Panc1 (cell line): Measurements from ENCODE around the gene CLEC12A. TPM values are rescaled to one million over a fixed set of nuclear protein-coding genes. Genes with fewer than 3 reads are reported as not detected.
"Not testable (repeated sequence)": the region's sequence is repeated elsewhere in the genome, so short reads cannot be mapped to it uniquely, and the experiment has no call there.

Source experiments
- ATAC-seq: fragments of 200-7000 bp; cut with Tn5 transposase; 2 replicates; pipeline ENCODE4 v1.9.1; 2020; ENCODE audit warnings: mild to moderate bottlenecking, moderate library complexity
- BruUV-seq: library from RNA; stranded (reverse); fragments of 400-500 nt; replicated peaks from 2 replicates; lab custom pipeline; 2021; lab: Mats Ljungman, UMichigan
- CTCF ChIA-PET: fragments of 300-600 bp; sonication (Branson Sonifier 250); formaldehyde crosslinking; loops from one replicate; lab custom pipeline; 2022; ENCODE audit warnings: antibody characterized with exemption; lab: Charles Lee
- POLR2A ChIA-PET: fragments of 300-600 bp; sonication (Branson Sonifier 250); formaldehyde crosslinking; loops from one replicate; lab custom pipeline; 2022; ENCODE audit warnings: antibody characterized with exemption; lab: Charles Lee
- DNase-seq: peaks from one replicate; pipeline ENCODE4 v3.0.0-alpha.2; 2010; ENCODE audit warnings: low read depth, low spot score
- H3K27ac ChIP-seq: 2 replicates; pipeline ENCODE4 v1.5.1; 2011; ENCODE audit warnings: mild to moderate bottlenecking, low read length, inconsistent platforms
- H3K27me3 ChIP-seq: fragments of 200-500 bp; sonication (Bioruptor generic); 2 replicates; pipeline ENCODE4 v1.6.0; 2014; ENCODE audit warnings: low read length, inconsistent platforms; ENCODE audit not compliant: control insufficient read depth, insufficient read depth
- H3K36me3 ChIP-seq: fragments of 200-500 bp; sonication (Bioruptor generic); 2 replicates; pipeline ENCODE4 v1.5.1; 2014; ENCODE audit warnings: inconsistent platforms, mild to moderate bottlenecking, low read length, moderate library complexity; ENCODE audit not compliant: control insufficient read depth, insufficient read depth
- H3K4me1 ChIP-seq: 2 replicates; pipeline ENCODE4 v1.5.1; 2011; ENCODE audit warnings: inconsistent platforms, mild to moderate bottlenecking, low read length, moderate library complexity; ENCODE audit not compliant: control insufficient read depth, insufficient read depth
- H3K4me3 ChIP-seq, 2 experiments: 2 replicates each; pipeline ENCODE4 v1.5.1; 2011 to 2012; ENCODE audit warnings: low read depth in 2 of 2, low read length in 2 of 2, mild to moderate bottlenecking in 2 of 2, inconsistent platforms in 1 of 2, moderate library complexity in 1 of 2
- H3K9me3 ChIP-seq: fragments of 200-500 bp; sonication (Bioruptor generic); 2 replicates; pipeline ENCODE4 v1.5.1; 2014; ENCODE audit warnings: low read depth, mild to moderate bottlenecking, inconsistent platforms, low read length, moderate library complexity; ENCODE audit not compliant: control insufficient read depth, insufficient read depth
- CTCF ChIP-seq: fragments of 450-650 bp; IDR thresholded peaks from 2 replicates; pipeline ENCODE4 v1.5.1; 2017; ENCODE audit warnings: mild to moderate bottlenecking
- POLR2AphosphoS5 ChIP-seq: IDR thresholded peaks from 2 replicates; pipeline ENCODE4 v1.6.1; 2012; ENCODE audit warnings: mild to moderate bottlenecking, low read depth, low read length, moderate library complexity
- REST ChIP-seq, 2 experiments: IDR thresholded peaks; 2 replicates each; pipeline ENCODE4 v1.6.1; 2011 to 2012; ENCODE audit warnings: low read depth in 2 of 2, control low read depth in 1 of 2, low read length in 1 of 2, mild to moderate bottlenecking in 1 of 2, moderate library complexity in 1 of 2; ENCODE audit not compliant: insufficient read depth in 1 of 2
- SIN3A ChIP-seq: IDR thresholded peaks from 2 replicates; pipeline ENCODE4 v1.6.1; 2012; ENCODE audit warnings: low read depth, mild to moderate bottlenecking, low read length, moderate library complexity, borderline replicate concordance; ENCODE audit not compliant: insufficient read depth
- TCF7L2 ChIP-seq: IDR thresholded peaks from 2 replicates; pipeline ENCODE4 v1.6.1; 2011; ENCODE audit warnings: mild to moderate bottlenecking, low read depth, low read length, inconsistent platforms
- in situ Hi-C: cut with HindIII; loops from 2 replicates; pipeline ENCODE4 v1.10.0; 2016; ENCODE audit warnings: low sequenced_read_pairs, low pct_unique_long_range_greater_than_20kb
- intact Hi-C: fragments of 100-400 bp; cut with micrococcal nuclease; formaldehyde crosslinking; loops from one replicate; pipeline ENCODE4 v1.10.0; 2022; ENCODE audit not compliant: unreplicated experiment
- total RNA-seq: library from RNA; stranded (reverse); gene quantifications from one replicate; pipeline ENCODE4 v1.2.1, GENCODE V29; 2021; ENCODE audit not compliant: unreplicated experiment

The CLEC12A gene
- total RNA-seq, 1 experiment from 2014 or later, result not detected

- DNase-seq (no peak), ATAC-seq (no peak)
- in situ Hi-C loops, result no loop called here
- no peak overlapping the region for H3K4me3 ChIP-seq
- POLR2A ChIA-PET, result no interaction called here
- intact Hi-C loops, result no loop called here
- H3K27me3 ChIP-seq, result no peaks in the 10 kb centered on the region
- H3K9me3 ChIP-seq, result no peaks in the 10 kb centered on the region
- CTCF ChIA-PET, result no interaction called here
- no peak overlapping the region for H3K27ac ChIP-seq
- H3K36me3 ChIP-seq, result no peaks in the 10 kb centered on the region
- BruUV-seq, result no TSS peak
- no peaks in the 10 kb centered on the region for H3K4me1 ChIP-seq
- TF ChIP-seq REST (IDR thresholded peaks at IDR 0.05; ENCODE audit: insufficient read depth in 1 of 2, low read depth in 2 of 2, low read length in 1 of 2), result no peak
- no peak for TF ChIP-seq CTCF
- no peak for TF ChIP-seq TCF7L2
- no peak for TF ChIP-seq POLR2AphosphoS5
- no peak for TF ChIP-seq SIN3A
Observed at GRCh38 chr12:9973949-9974348, 2.7 kb downstream of the CLEC12A start.

- H3K36me3 ChIP-seq, H3K4me1 ChIP-seq, BruUV-seq, H3K27ac ChIP-seq, H3K4me3 ChIP-seq, CTCF ChIA-PET, DNase-seq, POLR2A ChIA-PET, in situ Hi-C loops, intact Hi-C loops, ATAC-seq, H3K9me3 ChIP-seq, H3K27me3 ChIP-seq: not testable (repeated sequence)
Observed at GRCh38 chr12:9974731-9975130, 3.5 kb downstream of the CLEC12A start.

- POLR2A ChIA-PET, result no interaction called here
- no TSS peak for BruUV-seq
- Histone ChIP-seq H3K27me3 (no peaks in the 10 kb centered on the region), H3K4me3 (no peak overlapping the region), H3K4me1 (no peaks in the 10 kb centered on the region), H3K27ac (no peak overlapping the region), H3K9me3 (no peaks in the 10 kb centered on the region), H3K36me3 (no peaks in the 10 kb centered on the region)
- no peak for TF ChIP-seq TCF7L2
- TF ChIP-seq SIN3A, result no peak
- TF ChIP-seq REST (IDR thresholded peaks at IDR 0.05; ENCODE audit: insufficient read depth in 1 of 2, low read depth in 2 of 2, low read length in 1 of 2), result no peak
- no peak for TF ChIP-seq POLR2AphosphoS5
- TF ChIP-seq CTCF, result no peak
- intact Hi-C loops, result no loop called here
- ATAC-seq (no peak), DNase-seq (no peak)
- in situ Hi-C loops, result no loop called here
- CTCF ChIA-PET, result no interaction called here
Observed at GRCh38 chr12:9975614-9976013, 4.4 kb downstream of the CLEC12A start.

- BruUV-seq, H3K27ac ChIP-seq, ATAC-seq, H3K36me3 ChIP-seq, DNase-seq, in situ Hi-C loops, POLR2A ChIA-PET, intact Hi-C loops, H3K4me3 ChIP-seq, H3K9me3 ChIP-seq, CTCF ChIA-PET, H3K27me3 ChIP-seq, H3K4me1 ChIP-seq: not testable (repeated sequence)
Observed at GRCh38 chr12:9976626-9977025, 5.4 kb downstream of the CLEC12A start.
